ENCODE data around the gene MPPE1.

Gene MPPE1

DNA sequence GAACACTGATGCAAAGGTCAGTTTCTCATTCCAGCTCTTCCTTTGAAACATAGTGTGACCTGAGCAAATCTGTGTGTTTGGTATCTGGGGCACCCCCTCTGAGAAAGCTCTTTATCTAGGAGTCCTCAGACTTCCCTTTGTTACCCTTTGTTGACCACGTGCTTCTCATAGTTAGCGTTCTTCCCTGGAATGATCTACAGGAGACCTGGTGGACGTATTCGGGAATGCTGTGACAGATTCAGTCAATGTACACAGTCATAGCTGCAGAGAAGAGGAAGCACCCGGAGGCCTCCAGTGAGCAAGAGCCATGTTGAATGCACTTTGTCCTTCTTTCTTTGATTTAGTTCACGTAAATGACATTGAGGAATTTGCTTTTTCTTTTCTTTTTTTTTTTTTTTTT is 67.6 kb downstream of the MPPE1 start:
- TF ChIP-seq, protein P1, sequence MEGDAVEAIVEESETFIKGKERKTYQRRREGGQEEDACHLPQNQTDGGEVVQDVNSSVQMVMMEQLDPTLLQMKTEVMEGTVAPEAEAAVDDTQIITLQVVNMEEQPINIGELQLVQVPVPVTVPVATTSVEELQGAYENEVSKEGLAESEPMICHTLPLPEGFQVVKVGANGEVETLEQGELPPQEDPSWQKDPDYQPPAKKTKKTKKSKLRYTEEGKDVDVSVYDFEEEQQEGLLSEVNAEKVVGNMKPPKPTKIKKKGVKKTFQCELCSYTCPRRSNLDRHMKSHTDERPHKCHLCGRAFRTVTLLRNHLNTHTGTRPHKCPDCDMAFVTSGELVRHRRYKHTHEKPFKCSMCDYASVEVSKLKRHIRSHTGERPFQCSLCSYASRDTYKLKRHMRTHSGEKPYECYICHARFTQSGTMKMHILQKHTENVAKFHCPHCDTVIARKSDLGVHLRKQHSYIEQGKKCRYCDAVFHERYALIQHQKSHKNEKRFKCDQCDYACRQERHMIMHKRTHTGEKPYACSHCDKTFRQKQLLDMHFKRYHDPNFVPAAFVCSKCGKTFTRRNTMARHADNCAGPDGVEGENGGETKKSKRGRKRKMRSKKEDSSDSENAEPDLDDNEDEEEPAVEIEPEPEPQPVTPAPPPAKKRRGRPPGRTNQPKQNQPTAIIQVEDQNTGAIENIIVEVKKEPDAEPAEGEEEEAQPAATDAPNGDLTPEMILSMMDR (IDR thresholded peaks at IDR 0.05; ENCODE audit: insufficient read depth, missing control alignments), result no peak
- DNase-seq (ENCODE audit: insufficient read length, low spot score) (no peak), FAIRE-seq (no peak)

DNA sequence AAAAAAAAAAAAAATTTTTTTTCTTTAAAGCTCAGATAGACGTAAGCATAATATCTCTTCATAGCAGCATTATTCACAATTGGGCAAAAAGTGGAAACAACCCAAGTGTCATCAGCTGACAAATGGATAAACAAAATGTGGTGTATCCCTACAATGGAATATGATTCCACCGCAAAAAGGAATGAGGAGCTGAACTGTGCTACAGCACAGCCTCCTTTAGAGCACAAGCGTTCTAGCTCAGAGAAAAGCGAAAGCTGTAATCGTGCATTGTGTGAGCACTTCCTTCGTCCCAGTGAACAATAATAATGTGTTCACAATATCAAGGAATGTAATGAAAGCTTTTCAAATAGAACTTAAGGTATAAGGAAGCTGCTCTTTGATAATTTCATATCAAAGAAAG is 68.6 kb downstream of the MPPE1 start:
- no peak for DNase-seq (ENCODE audit: insufficient read length, low spot score)
- TF ChIP-seq, protein P1 (IDR thresholded peaks at IDR 0.05; ENCODE audit: insufficient read depth, missing control alignments), result no peak
- no peak for FAIRE-seq

DNA sequence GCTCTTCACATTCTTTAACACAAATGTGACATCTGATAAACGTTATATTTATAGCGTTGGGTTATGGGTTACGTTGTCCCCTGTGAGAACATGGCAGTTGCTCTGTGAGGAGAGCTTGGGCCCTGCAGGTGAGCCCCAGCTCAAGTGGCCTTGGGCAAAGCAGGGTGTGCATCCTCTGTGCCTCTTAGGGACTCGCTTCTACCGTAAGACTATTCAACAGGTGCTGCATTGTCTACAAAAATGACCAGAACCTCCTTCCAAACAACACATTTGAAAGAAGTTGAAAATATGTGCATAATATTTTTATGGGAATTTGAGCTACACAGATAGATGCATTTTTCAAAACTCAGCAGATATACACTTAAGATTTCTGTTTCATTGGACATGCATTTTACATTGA is 73.3 kb downstream of the MPPE1 start:
- FAIRE-seq, result no peak
- TF ChIP-seq, protein P1 (IDR thresholded peaks at IDR 0.05; ENCODE audit: insufficient read depth, missing control alignments), result no peak
- DNase-seq (ENCODE audit: insufficient read length, low spot score), result no peak
